ENCODE results near the gene DNAJC15.

Gene DNAJC15

DNA sequence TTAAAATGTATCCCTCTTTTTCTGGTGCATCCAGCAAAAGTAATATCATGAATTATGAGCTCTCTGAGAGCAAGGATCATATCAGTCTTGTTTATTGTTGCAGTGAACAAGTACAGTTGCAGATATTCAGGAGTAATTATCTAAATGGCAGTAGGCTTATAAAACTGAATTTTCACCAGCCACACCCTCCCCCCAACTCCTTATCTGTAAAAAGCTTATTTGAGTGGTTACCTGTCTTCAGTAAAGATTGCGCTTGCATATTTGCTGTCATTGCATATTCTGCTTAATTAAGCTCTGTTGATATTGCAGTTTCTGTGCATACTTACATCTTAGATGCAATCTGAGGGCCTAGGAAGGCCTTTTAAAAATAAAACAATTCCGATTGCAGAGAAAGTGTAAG lies 87.3 kb downstream of the DNAJC15 start:
- TF ChIP-seq, protein P1, sequence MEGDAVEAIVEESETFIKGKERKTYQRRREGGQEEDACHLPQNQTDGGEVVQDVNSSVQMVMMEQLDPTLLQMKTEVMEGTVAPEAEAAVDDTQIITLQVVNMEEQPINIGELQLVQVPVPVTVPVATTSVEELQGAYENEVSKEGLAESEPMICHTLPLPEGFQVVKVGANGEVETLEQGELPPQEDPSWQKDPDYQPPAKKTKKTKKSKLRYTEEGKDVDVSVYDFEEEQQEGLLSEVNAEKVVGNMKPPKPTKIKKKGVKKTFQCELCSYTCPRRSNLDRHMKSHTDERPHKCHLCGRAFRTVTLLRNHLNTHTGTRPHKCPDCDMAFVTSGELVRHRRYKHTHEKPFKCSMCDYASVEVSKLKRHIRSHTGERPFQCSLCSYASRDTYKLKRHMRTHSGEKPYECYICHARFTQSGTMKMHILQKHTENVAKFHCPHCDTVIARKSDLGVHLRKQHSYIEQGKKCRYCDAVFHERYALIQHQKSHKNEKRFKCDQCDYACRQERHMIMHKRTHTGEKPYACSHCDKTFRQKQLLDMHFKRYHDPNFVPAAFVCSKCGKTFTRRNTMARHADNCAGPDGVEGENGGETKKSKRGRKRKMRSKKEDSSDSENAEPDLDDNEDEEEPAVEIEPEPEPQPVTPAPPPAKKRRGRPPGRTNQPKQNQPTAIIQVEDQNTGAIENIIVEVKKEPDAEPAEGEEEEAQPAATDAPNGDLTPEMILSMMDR (IDR thresholded peaks at IDR 0.05; ENCODE audit: extremely low read depth, missing control alignments), result no peak
- DNase-seq (ENCODE audit: low spot score), result no peak

DNA sequence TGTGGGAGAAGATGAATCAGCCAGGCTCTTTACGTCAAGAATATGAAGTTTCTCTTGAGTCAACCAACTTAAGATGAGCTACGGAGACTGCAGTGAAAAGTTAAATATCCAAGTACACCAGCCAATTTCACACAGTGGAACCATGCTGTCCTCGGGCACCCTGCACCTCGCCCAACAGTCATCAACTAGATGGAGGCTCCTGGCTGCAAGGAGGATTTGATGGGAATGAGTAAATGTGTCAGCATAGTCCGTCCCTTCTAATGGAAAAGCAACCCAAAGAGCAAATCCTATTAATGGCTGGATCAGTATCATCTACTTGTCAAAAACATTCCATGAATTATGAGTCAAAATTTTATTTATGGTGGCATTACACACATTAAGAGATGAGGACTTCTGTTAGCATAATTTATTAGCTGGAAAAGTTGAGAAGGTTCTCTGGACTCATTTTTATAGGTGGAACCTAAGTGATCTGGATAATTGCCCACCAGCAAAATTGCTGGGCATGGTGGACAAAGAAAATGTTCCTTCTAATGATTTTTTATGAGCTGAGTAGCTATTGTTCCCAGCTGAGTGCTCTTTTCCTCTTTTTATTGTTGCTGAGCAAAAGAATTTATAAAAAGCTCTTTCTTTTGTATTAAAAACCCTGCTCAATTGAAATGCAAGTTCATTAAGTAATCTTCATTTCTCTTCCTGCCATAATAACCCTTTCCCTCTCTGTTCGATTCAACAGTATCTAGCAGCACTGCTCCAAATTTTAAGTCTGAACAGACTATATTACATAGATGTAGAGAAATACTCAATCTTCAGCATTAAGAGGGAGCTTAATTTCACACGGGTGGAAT lies 88.4 kb downstream of the DNAJC15 start:
- no peak for DNase-seq (ENCODE audit: low spot score)
- TF ChIP-seq, protein P1 (IDR thresholded peaks at IDR 0.05; ENCODE audit: extremely low read depth, missing control alignments), result no peak

DNA sequence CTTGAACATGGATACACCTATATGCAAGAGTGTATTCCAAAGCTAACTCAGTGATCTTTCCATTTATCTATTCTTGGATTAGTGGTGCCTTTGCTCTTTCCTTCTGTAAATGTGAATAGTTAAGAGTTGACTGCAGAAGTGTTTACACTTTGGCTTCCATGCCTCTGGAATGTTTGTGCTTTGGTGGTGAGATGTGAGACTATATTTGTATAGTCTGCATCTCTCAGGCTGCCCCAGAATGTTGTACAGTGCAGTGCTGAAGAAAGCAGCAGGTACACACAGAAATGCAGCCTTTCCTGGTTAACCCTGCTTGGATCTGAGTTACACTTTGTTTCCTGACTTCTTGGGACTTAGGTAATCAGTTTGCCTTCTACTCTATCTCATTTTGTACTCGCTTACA lies 90.2 kb downstream of the DNAJC15 start:
- TF ChIP-seq, protein P1 (IDR thresholded peaks at IDR 0.05; ENCODE audit: extremely low read depth, missing control alignments), result no peak
- DNase-seq (ENCODE audit: low spot score), result no peak

DNA sequence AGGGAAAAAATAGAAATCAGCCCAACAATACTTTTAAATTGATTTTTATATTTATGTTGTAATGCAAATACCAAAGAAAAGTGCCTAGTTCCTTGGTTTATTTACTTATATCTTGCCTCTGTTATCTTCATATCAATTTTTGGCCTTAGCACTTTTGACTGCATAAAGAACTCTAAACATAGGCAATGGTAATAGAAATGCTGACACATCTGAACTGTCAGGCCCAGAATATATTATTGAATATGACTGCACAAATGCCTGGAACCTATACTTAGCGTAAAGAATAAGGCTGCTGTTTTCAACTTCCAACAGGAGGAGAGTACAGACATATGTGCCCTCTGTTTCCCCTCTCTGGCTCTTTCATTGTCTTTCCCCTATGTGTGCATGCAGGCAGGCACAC lies 91.1 kb downstream of the DNAJC15 start:
- TF ChIP-seq, protein P1 (IDR thresholded peaks at IDR 0.05; ENCODE audit: extremely low read depth, missing control alignments), result no peak
- DNase-seq (ENCODE audit: low spot score), result no peak

DNA sequence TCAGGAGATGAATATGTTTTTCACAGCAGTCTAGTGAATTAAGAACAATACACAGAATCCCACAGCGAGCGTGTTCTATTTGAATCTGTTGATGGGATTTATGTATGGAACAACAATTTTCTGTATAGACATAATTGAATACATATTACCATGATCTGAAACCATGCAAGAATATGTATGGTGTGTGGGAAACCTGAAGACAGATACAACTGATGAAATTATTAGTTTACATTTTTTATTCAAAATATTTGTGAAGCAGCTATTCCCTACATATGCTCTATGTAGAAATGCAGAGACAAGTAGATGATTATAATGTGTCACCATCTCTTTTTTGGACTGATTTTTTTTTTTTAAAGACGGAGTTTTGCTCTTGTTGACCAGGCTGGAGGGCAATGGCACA lies 91.8 kb downstream of the DNAJC15 start:
- TF ChIP-seq, protein P1 (IDR thresholded peaks at IDR 0.05; ENCODE audit: extremely low read depth, missing control alignments), result no peak
- no peak for DNase-seq (ENCODE audit: low spot score)

DNA sequence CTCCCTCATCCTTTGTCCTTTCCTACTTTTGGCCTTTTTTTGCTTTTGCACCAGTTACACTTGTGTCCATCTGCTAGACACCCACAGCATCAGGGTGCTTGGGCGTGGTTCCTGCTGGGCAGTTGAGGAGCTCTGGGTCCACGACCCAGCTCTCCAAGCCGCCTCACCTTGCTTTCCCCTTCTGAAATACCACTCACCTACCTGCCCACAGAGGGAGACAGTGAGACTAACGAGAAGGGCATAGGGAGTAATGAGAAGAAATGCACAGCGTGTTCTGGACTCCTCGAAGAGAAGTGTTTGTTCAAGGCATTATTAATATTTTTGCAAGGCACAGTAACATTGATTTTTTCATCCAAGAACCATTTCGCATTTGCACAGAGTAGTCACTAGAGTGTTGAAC lies 92.9 kb downstream of the DNAJC15 start:
- DNase-seq (ENCODE audit: low spot score), result no peak
- TF ChIP-seq, protein P1 (IDR thresholded peaks at IDR 0.05; ENCODE audit: extremely low read depth, missing control alignments), result no peak

DNA sequence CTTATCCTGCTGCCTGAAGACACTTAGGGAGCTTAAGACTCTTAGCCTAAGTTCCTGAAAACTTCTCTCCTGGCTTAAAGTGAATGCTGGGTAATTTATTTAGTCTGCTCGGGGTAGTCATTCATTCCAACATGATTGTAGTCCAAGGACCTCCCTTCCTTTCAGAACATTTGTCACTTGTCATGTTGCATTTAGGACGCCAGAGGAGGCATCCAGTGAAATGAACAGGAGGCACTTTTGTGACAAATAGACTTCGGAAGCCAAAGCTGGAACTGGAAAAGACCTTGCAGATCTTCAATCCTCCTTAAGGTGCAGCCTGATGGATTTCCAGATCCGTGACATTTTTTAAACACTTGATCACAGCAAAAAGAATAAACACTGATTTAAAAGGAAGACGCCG lies 95.1 kb downstream of the DNAJC15 start:
- no peak for DNase-seq (ENCODE audit: low spot score)
- TF ChIP-seq, protein P1 (IDR thresholded peaks at IDR 0.05; ENCODE audit: extremely low read depth, missing control alignments), result no peak
